ENCODE data around the gene C11orf21. TPM values are rescaled to one million over a fixed set of nuclear protein-coding genes. Genes with fewer than 3 reads are reported as not detected.

C11orf21 gene
- total RNA-seq, 2 experiments from 2014 or later: 66.4 to 81.0 TPM

- no peaks in the 10 kb centered on the region for H3K36me3 Mint-ChIP-seq (ENCODE audit: low read depth)
- DNase-seq: no peak
- H3K4me3 Mint-ChIP-seq: no peak overlapping the region
- no peak overlapping the region for H3K27ac Mint-ChIP-seq
- H3K4me1 Mint-ChIP-seq: peaks cover 6% of the 10 kb centered on the region
- no peaks in the 10 kb centered on the region for H3K9me3 Mint-ChIP-seq
- CTCF ChIA-PET: no interaction called here
- POLR2A ChIA-PET: no interaction called here
- no peaks in the 10 kb centered on the region for H3K27me3 Mint-ChIP-seq
Observed at GRCh38 chr11:2260491-2261364, 41.0 kb downstream of the C11orf21 start.

GRCh38 chr11:2259897-2260451 is 41.7 kb downstream of the C11orf21 start:
- no peaks in the 10 kb centered on the region for H3K27me3 Mint-ChIP-seq
- H3K27ac Mint-ChIP-seq: no peak overlapping the region
- POLR2A ChIA-PET: no interaction called here
- no peaks in the 10 kb centered on the region for H3K36me3 Mint-ChIP-seq (ENCODE audit: low read depth)
- H3K9me3 Mint-ChIP-seq: no peaks in the 10 kb centered on the region
- H3K4me3 Mint-ChIP-seq: no peak overlapping the region
- no peak for DNase-seq
- no peaks in the 10 kb centered on the region for H3K4me1 Mint-ChIP-seq
- CTCF ChIA-PET: no interaction called here

- no peaks in the 10 kb centered on the region for H3K4me1 Mint-ChIP-seq
- CTCF ChIA-PET: no interaction called here
Observed at GRCh38 chr11:2259466-2259830, 42.3 kb downstream of the C11orf21 start.

GRCh38 chr11:2258501-2259465 is 42.9 kb downstream of the C11orf21 start:
- H3K4me3 Mint-ChIP-seq: no peak overlapping the region
- no peak overlapping the region for H3K27ac Mint-ChIP-seq
- ChIA-PET CTCF (interaction anchor here (0.9 to 1.2 kb wide), 2 partner anchors 10 to 142 kb away, joined by 3 read pairs; partner anchors contain the start of gene TSSC4), POLR2A (no interaction called here)
- no peak for DNase-seq
- no peaks in the 10 kb centered on the region for H3K9me3 Mint-ChIP-seq
- H3K4me1 Mint-ChIP-seq: no peaks in the 10 kb centered on the region
- peaks cover 2% of the 10 kb centered on the region for H3K27me3 Mint-ChIP-seq
- no peaks in the 10 kb centered on the region for H3K36me3 Mint-ChIP-seq (ENCODE audit: low read depth)

More at GRCh38 chr11:2259466-2259830, 42.3 kb downstream of the C11orf21 start:
- Mint-ChIP-seq H3K27ac (no peak overlapping the region), H3K4me3 (no peak overlapping the region), H3K27me3 (peaks cover 2% of the 10 kb centered on the region), H3K36me3 (ENCODE audit: low read depth) (no peaks in the 10 kb centered on the region), H3K9me3 (no peaks in the 10 kb centered on the region)
- POLR2A ChIA-PET: no interaction called here
- no peak for DNase-seq

DNA sequence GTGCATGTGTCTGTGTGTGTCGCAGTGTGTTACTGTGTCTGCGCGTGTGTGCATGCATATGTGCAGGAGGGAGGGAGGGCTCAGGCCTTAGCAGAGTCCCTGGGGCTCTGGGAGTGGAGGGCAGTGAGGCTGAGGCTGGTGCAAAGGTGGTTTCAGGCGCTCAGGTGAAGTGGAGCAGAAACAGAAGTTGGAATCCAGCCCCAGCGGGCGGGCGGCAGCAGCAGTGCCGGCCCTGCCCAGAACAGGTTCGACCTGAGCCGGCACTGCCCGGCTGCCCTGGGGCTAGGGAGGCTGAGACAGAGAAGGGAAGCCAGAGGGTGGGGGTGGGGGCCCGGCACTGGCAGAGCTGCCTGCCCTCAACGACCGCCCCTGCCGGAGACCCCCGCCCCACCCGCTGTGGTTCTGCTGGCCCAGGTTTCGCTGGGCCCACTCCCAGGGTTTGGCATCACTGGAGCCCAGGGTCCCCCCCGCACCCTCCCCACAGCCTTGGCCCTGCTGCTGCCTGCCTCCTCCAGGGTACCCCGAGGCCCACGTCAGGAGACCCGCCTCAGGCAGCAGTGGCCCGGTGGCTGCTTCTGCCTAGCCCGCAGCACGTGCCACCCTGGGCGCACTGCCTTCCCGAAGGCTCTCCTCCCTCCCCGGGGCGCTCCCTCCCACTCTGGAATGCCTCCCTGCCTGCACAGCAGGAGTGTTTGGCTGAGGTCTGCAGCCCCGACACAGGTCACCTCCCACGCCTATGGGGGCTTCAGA is 44.6 kb downstream of the C11orf21 start:
- DNase-seq: no peak
- ChIA-PET CTCF (no interaction called here), POLR2A (no interaction called here)
- H3K4me1 Mint-ChIP-seq: no peaks in the 10 kb centered on the region
- no peaks in the 10 kb centered on the region for H3K9me3 Mint-ChIP-seq
- H3K27me3 Mint-ChIP-seq: peaks cover 4% of the 10 kb centered on the region
- no peak overlapping the region for H3K4me3 Mint-ChIP-seq
- no peak overlapping the region for H3K27ac Mint-ChIP-seq
- H3K36me3 Mint-ChIP-seq (ENCODE audit: low read depth): no peaks in the 10 kb centered on the region

GRCh38 chr11:2256293-2256913 is 45.3 kb downstream of the C11orf21 start:
- CTCF ChIA-PET: no interaction called here
- Mint-ChIP-seq H3K27me3 (peaks cover 4% of the 10 kb centered on the region), H3K4me3 (no peak overlapping the region), H3K4me1 (no peaks in the 10 kb centered on the region), H3K27ac (no peak overlapping the region), H3K36me3 (ENCODE audit: low read depth) (no peaks in the 10 kb centered on the region), H3K9me3 (no peaks in the 10 kb centered on the region)
- POLR2A ChIA-PET: no interaction called here
- no peak for DNase-seq

GRCh38 chr11:2252018-2252417 is 49.7 kb downstream of the C11orf21 start:
- POLR2A ChIA-PET: no interaction called here
- Mint-ChIP-seq H3K27me3 (peaks cover 4% of the 10 kb centered on the region), H3K9me3 (no peaks in the 10 kb centered on the region), H3K4me3 (no peak overlapping the region), H3K36me3 (ENCODE audit: low read depth) (no peaks in the 10 kb centered on the region), H3K27ac (peak overlapping the region; percentile 12), H3K4me1 (no peaks in the 10 kb centered on the region)
- CTCF ChIA-PET: interaction anchor here (1.3 kb wide), 1 partner anchor 27 kb away, joined by 3 read pairs; no protein-coding TSS in a partner anchor
- no peak for DNase-seq

DNA sequence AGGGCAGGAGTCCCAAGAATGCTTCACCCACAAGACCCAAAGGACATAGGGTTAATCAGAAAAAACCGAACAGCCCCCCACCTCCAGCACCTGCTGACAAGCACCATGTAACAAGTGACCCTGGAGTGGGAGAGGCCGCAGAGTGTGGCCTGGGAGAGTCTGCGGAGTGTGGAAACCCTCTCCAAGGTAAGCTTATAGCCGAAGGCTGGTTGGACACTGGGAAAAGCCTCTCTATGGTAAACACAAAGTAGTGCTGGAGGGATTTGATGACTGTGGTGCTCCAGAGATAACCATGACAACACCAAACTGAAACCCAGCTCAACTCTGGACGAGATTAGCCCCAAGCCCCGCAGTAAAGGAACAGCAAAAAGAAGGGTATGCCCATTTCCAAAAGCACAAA is 50.6 kb downstream of the C11orf21 start:
- Mint-ChIP-seq H3K27me3 (peaks cover 7% of the 10 kb centered on the region), H3K4me1 (no peaks in the 10 kb centered on the region), H3K27ac (no peak overlapping the region), H3K4me3 (no peak overlapping the region), H3K36me3 (ENCODE audit: low read depth) (no peaks in the 10 kb centered on the region), H3K9me3 (no peaks in the 10 kb centered on the region)
- no peak for DNase-seq
- CTCF ChIA-PET: interaction anchor here (0.9 to 1.3 kb wide), 2 partner anchors 27 to 58 kb away, joined by 3 read pairs; no protein-coding TSS in a partner anchor
- POLR2A ChIA-PET: no interaction called here

DNA sequence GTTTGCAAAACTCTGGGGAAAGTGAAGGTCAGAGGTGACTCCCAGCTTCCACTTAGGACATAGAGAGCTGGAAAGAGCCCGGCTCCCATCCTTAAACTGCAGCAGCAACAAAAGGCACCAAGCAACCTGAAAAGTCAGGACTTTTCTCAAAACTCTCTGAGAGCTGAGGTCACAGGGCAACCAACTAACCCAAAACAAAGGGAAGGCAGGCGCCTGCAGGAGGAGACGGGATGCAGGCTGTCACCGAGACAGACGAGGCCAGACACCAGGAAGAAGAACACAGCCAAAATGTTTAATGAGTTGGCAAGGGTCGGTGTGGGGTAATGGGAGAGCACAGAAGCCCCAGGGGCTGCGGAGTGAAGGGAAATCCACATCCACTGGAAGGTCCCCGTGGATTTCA is 51.2 kb downstream of the C11orf21 start:
- ChIA-PET POLR2A (no interaction called here), CTCF (interaction anchor here (0.6 to 1.2 kb wide), 3 partner anchors 57 to 811 kb away, joined by 3 read pairs; partner anchors contain the start of gene TSSC4)
- Mint-ChIP-seq H3K27ac (no peak overlapping the region), H3K4me1 (no peaks in the 10 kb centered on the region), H3K9me3 (no peaks in the 10 kb centered on the region), H3K4me3 (no peak overlapping the region), H3K36me3 (ENCODE audit: low read depth) (no peaks in the 10 kb centered on the region), H3K27me3 (peaks cover 10% of the 10 kb centered on the region)
- DNase-seq: no peak

DNA sequence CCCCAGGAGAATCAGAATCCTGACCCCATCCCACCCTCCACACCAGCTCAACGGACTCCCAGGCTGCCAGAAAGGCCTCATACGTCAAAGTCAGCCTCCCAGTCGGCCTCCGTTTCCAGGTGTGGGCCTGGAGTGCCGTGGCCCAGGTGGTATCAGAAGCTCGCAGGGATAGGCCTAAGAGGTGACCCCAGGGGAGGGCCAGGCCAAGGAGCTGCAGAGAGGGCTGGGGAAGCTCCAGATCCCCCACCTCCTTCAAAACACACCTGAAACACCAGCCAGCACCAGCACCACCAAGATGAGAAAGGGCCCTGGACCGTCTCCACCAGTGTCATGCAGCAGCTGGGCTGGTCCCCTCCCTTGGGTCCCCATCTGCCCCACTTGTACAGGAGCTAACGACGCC is 51.7 kb downstream of the C11orf21 start:
- POLR2A ChIA-PET: no interaction called here
- Mint-ChIP-seq H3K4me1 (no peaks in the 10 kb centered on the region), H3K4me3 (no peak overlapping the region), H3K9me3 (no peaks in the 10 kb centered on the region), H3K36me3 (ENCODE audit: low read depth) (no peaks in the 10 kb centered on the region), H3K27ac (no peak overlapping the region), H3K27me3 (peaks cover 13% of the 10 kb centered on the region)
- CTCF ChIA-PET: interaction anchor here (0.6 to 1.2 kb wide), 2 partner anchors 150 to 811 kb away, joined by 3 read pairs; partner anchors contain the start of gene TSSC4
- no peak for DNase-seq

- H3K36me3 Mint-ChIP-seq (ENCODE audit: low read depth): no peaks in the 10 kb centered on the region
- H3K27ac Mint-ChIP-seq: no peak overlapping the region
- no peak overlapping the region for H3K4me3 Mint-ChIP-seq
- H3K27me3 Mint-ChIP-seq: peaks cover 18% of the 10 kb centered on the region
- ChIA-PET POLR2A (no interaction called here), CTCF (interaction anchor here (0.9 to 1.2 kb wide), 2 partner anchors 13 to 151 kb away, joined by 3 read pairs; partner anchors contain the start of gene TSSC4)
- H3K9me3 Mint-ChIP-seq: no peaks in the 10 kb centered on the region
- no peak for DNase-seq
- no peaks in the 10 kb centered on the region for H3K4me1 Mint-ChIP-seq
Observed at GRCh38 chr11:2249189-2249916, 52.4 kb downstream of the C11orf21 start.

Measured in activated CD4-positive, alpha-beta T cell treated with anti-CD3 and anti-CD28 coated beads, Interleukin-2, amount 10 ng/mL, durations not matched to agents 7 days and 5 days (primary cell).